ENCODE results near the gene DMD. TPM values are rescaled to one million over a fixed set of nuclear protein-coding genes. Genes with fewer than 3 reads are reported as not detected.

Gene DMD
- total RNA-seq, 1 donor from 2014 or later = 22.9 TPM

DNA sequence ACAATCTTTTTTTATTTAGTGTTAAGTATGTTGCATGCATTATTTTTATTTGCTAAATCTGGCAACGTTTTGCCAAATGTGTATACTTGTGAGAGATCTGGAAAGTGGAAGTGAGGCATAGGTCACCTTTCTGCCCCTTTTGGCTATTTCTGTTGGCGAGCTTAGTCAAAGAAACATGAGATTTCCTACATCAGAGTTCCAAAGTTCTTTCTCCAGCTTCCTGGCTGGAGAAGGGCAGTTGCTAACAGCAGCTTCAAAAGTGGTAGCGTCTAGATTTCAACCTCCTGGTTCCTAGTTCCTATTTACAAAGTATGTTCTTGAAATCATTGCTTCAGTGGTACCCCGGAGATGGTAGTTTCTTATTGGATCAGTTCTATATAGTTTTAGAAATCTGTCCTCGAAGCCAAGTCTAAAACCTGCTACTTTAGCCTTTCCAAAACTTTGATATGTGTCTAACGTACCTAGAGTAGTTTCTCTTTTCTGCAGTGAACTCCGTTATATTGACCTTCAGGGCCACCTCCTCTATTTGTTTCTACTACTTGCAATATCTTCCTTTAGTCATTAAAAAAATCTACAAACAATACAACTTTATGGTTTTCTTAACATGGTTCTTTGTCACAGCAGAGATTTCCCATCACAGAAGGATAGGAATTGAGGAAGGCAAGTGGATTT, 1683.8 kb downstream of the DMD start:
- ATAC-seq (ENCODE audit: low read depth) (no peak), DNase-seq (no peak)
- no peak overlapping the region for H3K4me3 Mint-ChIP-seq
- H3K4me1 Mint-ChIP-seq = no peaks in the 10 kb centered on the region
- H3K27me3 Mint-ChIP-seq = no peaks in the 10 kb centered on the region
- POLR2A ChIA-PET = no interaction called here
- no peak overlapping the region for H3K27ac Mint-ChIP-seq
- no peaks in the 10 kb centered on the region for H3K36me3 Mint-ChIP-seq (ENCODE audit: low read depth)
- no peak for TF ChIP-seq CTCF (IDR thresholded peaks at IDR 0.05)
- no peaks in the 10 kb centered on the region for H3K9me3 Mint-ChIP-seq
- CTCF ChIA-PET = no interaction called here
- intact Hi-C loops (cut with micrococcal nuclease) = no loop called here

- intact Hi-C loops (cut with micrococcal nuclease) = no loop called here
- H3K36me3 Mint-ChIP-seq (ENCODE audit: low read depth) = no peaks in the 10 kb centered on the region
- H3K27me3 Mint-ChIP-seq = no peaks in the 10 kb centered on the region
- H3K27ac Mint-ChIP-seq = no peak overlapping the region
- H3K4me1 Mint-ChIP-seq = no peaks in the 10 kb centered on the region
- no peak for TF ChIP-seq CTCF (IDR thresholded peaks at IDR 0.05)
- H3K9me3 Mint-ChIP-seq = no peaks in the 10 kb centered on the region
- DNase-seq = no peak
- no peak for ATAC-seq (ENCODE audit: low read depth)
- CTCF ChIA-PET = no interaction called here
- POLR2A ChIA-PET = no interaction called here
- H3K4me3 Mint-ChIP-seq = no peak overlapping the region
These were observed 1687.3 kb downstream of the DMD start for GRCh38 chrX:31523884-31524536.

GRCh38 chrX:31522760-31523159, 1688.6 kb downstream of the DMD start:
- no peaks in the 10 kb centered on the region for H3K36me3 Mint-ChIP-seq (ENCODE audit: low read depth)
- ATAC-seq (ENCODE audit: low read depth) (no peak), DNase-seq (no peak)
- no peak overlapping the region for H3K27ac Mint-ChIP-seq
- no peak overlapping the region for H3K4me3 Mint-ChIP-seq
- H3K27me3 Mint-ChIP-seq = no peaks in the 10 kb centered on the region
- CTCF ChIA-PET = no interaction called here
- intact Hi-C loops (cut with micrococcal nuclease) = no loop called here
- no peaks in the 10 kb centered on the region for H3K4me1 Mint-ChIP-seq
- H3K9me3 Mint-ChIP-seq = no peaks in the 10 kb centered on the region
- POLR2A ChIA-PET = no interaction called here
- no peak for TF ChIP-seq CTCF (IDR thresholded peaks at IDR 0.05)

GRCh38 chrX:31521941-31522340, 1689.4 kb downstream of the DMD start:
- H3K9me3 Mint-ChIP-seq = no peaks in the 10 kb centered on the region
- no peak for TF ChIP-seq CTCF (IDR thresholded peaks at IDR 0.05)
- no peak for ATAC-seq (ENCODE audit: low read depth)
- no peaks in the 10 kb centered on the region for H3K4me1 Mint-ChIP-seq
- H3K27ac Mint-ChIP-seq = no peak overlapping the region
- ChIA-PET POLR2A (no interaction called here), CTCF (no interaction called here)
- H3K27me3 Mint-ChIP-seq = no peaks in the 10 kb centered on the region
- H3K4me3 Mint-ChIP-seq = no peak overlapping the region
- no peak for DNase-seq
- intact Hi-C loops (cut with micrococcal nuclease) = no loop called here
- no peaks in the 10 kb centered on the region for H3K36me3 Mint-ChIP-seq (ENCODE audit: low read depth)

GRCh38 chrX:31516527-31516926, 1694.8 kb downstream of the DMD start:
- DNase-seq = no peak
- intact Hi-C loops (cut with micrococcal nuclease) = no loop called here
- H3K4me1 Mint-ChIP-seq = no peaks in the 10 kb centered on the region
- no peaks in the 10 kb centered on the region for H3K27me3 Mint-ChIP-seq
- no peak overlapping the region for H3K27ac Mint-ChIP-seq
- H3K9me3 Mint-ChIP-seq = no peaks in the 10 kb centered on the region
- no peak for ATAC-seq (ENCODE audit: low read depth)
- ChIA-PET CTCF (no interaction called here), POLR2A (no interaction called here)
- H3K4me3 Mint-ChIP-seq = no peak overlapping the region
- no peak for TF ChIP-seq CTCF (IDR thresholded peaks at IDR 0.05)
- no peaks in the 10 kb centered on the region for H3K36me3 Mint-ChIP-seq (ENCODE audit: low read depth)
